HCT116 (cell line): ENCODE data around the gene ANKRD29. TPM values are rescaled to one million over a fixed set of nuclear protein-coding genes. Genes with fewer than 3 reads are reported as not detected.

Source experiments
- CEBPB ChIP-seq: IDR thresholded peaks from 2 replicates; pipeline ENCODE4 v1.6.1; 2012; ENCODE audit warnings: low read depth
- CTCF ChIP-seq, 3 experiments: fragments of 200-600 bp in 1 of 3; sonication (generic) in 1 of 3; IDR thresholded peaks in 2 of 3; conservative IDR thresholded peaks in 1 of 3; 2 replicates each; pipeline ENCODE4 v1.5.1; 2012 to 2017; ENCODE audit warnings: low read depth in 2 of 3, low read length in 2 of 3, antibody characterized with exemption in 1 of 3, borderline replicate concordance in 1 of 3, control low read depth in 1 of 3, mild to moderate bottlenecking in 1 of 3, mixed read lengths in 1 of 3, mixed run types in 1 of 3, moderate library complexity in 1 of 3; ENCODE audit not compliant: insufficient read depth in 1 of 3
- FOSL1 ChIP-seq: IDR thresholded peaks from 2 replicates; pipeline ENCODE4 v1.6.1; 2012; ENCODE audit warnings: low read depth
- JUND ChIP-seq: IDR thresholded peaks from 2 replicates; pipeline ENCODE4 v1.6.1; 2012
- SIN3A ChIP-seq: IDR thresholded peaks from 2 replicates; pipeline ENCODE4 v1.6.1; 2012; ENCODE audit warnings: low read depth
- TCF7L2 ChIP-seq: IDR thresholded peaks from 2 replicates; pipeline ENCODE4 v1.7.0; 2011; ENCODE audit warnings: borderline replicate concordance, inconsistent platforms; ENCODE audit not compliant: insufficient read depth, insufficient read length; ENCODE audit errors: extremely low read depth
- total RNA-seq: library from RNA; stranded (reverse); gene quantifications from one replicate; pipeline ENCODE4 v1.2.1, GENCODE V29; 2021; ENCODE audit not compliant: unreplicated experiment

The ANKRD29 gene
- total RNA-seq, 1 experiment from 2014 or later = 8.8 TPM

- TF ChIP-seq CTCF (IDR thresholded peaks at IDR 0.05 in 2 of 3, conservative IDR thresholded peaks at IDR 0.05 in 1 of 3; ENCODE audit: borderline replicate concordance in 1 of 3, insufficient read depth in 1 of 3, low read depth in 2 of 3, low read length in 2 of 3) = no peak
- no peak for TF ChIP-seq SIN3A
- no peak for TF ChIP-seq JUND
- no peak for TF ChIP-seq TCF7L2
- TF ChIP-seq FOSL1 = no peak
- TF ChIP-seq CEBPB = no peak
Measured at GRCh38 chr18:23550898-23551297, 111.8 kb downstream of the ANKRD29 start (continued).

Other genes starting within 250 kb of the ANKRD29 start
- gene RIOK3, start 209.6 kb downstream of the ANKRD29 start, total RNA-seq = 42.5 TPM
- gene RMC1, start 159.4 kb downstream of the ANKRD29 start, total RNA-seq = 38.4 TPM
- 51.6 TPM for gene NPC1, start 76.4 kb downstream of the ANKRD29 start, total RNA-seq
- gene LAMA3, start 26.5 kb upstream of the ANKRD29 start, total RNA-seq = 5.6 TPM